ENCODE measurements around the gene NFS1. TPM values are rescaled to one million over a fixed set of nuclear protein-coding genes. Genes with fewer than 3 reads are reported as not detected.

NFS1 gene
- total RNA-seq, 1 experiment from 2014 or later: 75.8 TPM

DNA sequence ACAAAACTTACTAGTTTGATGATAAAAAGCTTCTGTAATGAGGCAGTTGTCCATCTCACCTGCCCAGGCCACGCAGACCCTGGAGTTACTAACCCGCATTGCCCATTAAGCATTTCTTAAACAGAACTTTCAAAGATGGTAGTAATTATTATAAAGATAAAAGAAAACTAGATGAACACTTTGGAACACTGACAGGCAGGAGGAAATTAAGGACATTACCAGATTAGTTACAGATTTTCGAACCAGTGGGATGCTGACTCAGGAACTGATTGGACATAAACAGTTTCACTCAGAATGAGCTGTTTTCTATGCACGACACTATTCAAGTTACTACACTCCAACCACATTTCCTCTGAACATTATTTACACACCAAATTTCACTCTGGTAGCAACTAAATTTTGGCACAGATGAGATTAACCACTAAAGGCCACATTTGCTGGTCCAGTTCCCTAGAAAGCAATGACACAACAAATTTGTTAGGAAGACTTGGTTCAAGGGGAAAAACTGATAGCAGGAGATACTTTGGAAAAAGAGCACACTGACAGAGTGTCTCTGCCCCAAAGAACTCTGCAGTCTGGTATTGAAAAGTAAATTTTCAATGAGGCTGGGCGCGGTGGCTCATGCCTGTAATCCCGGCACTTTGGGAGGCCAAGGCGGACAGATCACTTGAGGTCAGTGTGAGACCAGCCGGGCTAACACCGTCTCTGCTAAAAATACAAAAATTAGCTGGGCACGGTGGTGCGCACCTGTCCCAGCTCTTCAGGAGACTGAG lies 3.1 kb upstream of the NFS1 start:
- no peak overlapping the region for H3K27ac ChIP-seq (ENCODE audit: low read length)
- H3F3A ChIP-seq (ENCODE audit: low read length, unreplicated experiment): peaks cover 37% of the 10 kb centered on the region
- no peak overlapping the region for H3K9ac ChIP-seq (ENCODE audit: low read length)
- H2AFZ ChIP-seq (ENCODE audit: low read length): no peak overlapping the region
- 0 out of 2 replicates have a peak, but pooled peaks cover 19% of the 10 kb centered on the region for H4K20me1 ChIP-seq (ENCODE audit: low read length)
- ChIA-PET CTCF (no interaction called here), POLR2A (ENCODE audit: unreplicated experiment) (interaction anchor here (0.6 kb wide), 1 partner anchor 84 kb away, joined by 4 read pairs; no protein-coding TSS in a partner anchor)
- H3K4me2 ChIP-seq (ENCODE audit: low read length): no peak overlapping the region
- no peak overlapping the region for H3K4me3 ChIP-seq (ENCODE audit: low read length)
- no TSS peak for BruUV-seq (replicated peaks)
- ATAC-seq (no peak), DNase-seq (no peak)
- peaks cover 55% of the 10 kb centered on the region for H3K79me2 ChIP-seq (ENCODE audit: low read length)
- TF ChIP-seq EZH2phosphoT487 (IDR thresholded peaks at IDR 0.05; ENCODE audit: borderline replicate concordance, low read length) (no peak), EZH2 (IDR thresholded peaks at IDR 0.05; ENCODE audit: low read length, unreplicated experiment) (no peak)
- TF ChIP-seq, protein P1, sequence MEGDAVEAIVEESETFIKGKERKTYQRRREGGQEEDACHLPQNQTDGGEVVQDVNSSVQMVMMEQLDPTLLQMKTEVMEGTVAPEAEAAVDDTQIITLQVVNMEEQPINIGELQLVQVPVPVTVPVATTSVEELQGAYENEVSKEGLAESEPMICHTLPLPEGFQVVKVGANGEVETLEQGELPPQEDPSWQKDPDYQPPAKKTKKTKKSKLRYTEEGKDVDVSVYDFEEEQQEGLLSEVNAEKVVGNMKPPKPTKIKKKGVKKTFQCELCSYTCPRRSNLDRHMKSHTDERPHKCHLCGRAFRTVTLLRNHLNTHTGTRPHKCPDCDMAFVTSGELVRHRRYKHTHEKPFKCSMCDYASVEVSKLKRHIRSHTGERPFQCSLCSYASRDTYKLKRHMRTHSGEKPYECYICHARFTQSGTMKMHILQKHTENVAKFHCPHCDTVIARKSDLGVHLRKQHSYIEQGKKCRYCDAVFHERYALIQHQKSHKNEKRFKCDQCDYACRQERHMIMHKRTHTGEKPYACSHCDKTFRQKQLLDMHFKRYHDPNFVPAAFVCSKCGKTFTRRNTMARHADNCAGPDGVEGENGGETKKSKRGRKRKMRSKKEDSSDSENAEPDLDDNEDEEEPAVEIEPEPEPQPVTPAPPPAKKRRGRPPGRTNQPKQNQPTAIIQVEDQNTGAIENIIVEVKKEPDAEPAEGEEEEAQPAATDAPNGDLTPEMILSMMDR (conservative IDR thresholded peaks at IDR 0.05; ENCODE audit: low read depth, low read length): no peak
- peaks cover 20% of the 10 kb centered on the region for H3K4me1 ChIP-seq (ENCODE audit: insufficient read depth, low read length)
- no peaks in the 10 kb centered on the region for H3K9me3 ChIP-seq (ENCODE audit: low read length)
- H3K9me2 ChIP-seq (replicated peaks; ENCODE audit: low read length): no peaks in the 10 kb centered on the region
- peaks cover 47% of the 10 kb centered on the region for H3K36me3 ChIP-seq (ENCODE audit: low read depth, low read length)
- no peaks in the 10 kb centered on the region for H3K27me3 ChIP-seq (ENCODE audit: low read length)
- intact Hi-C loops (cut with micrococcal nuclease): no loop called here

DNA sequence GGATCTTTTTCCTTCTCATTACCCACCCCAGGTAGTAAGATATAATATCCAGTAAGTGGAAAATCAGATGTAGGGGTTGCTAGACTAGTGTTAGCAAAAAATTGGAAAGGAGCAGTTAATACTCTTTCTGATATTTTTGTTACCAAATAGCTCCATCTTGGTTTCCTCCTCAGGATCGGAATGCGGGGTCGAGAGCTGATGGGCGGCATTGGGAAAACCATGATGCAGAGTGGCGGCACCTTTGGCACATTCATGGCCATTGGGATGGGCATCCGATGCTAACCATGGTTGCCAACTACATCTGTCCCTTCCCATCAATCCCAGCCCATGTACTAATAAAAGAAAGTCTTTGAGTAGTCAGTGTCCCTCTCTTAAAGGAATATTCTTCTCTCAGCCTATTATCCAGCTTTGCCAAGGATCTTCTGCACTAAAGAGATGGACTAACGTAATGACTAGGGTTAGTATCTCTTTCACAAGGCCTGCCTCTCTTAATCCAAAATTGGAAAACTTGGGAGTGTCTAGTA lies 1.5 kb upstream of the NFS1 start:
- no TSS peak for BruUV-seq (replicated peaks)
- intact Hi-C loops (cut with micrococcal nuclease): no loop called here
- 0 out of 2 replicates have a peak, but pooled peaks cover 16% of the 10 kb centered on the region for H4K20me1 ChIP-seq (ENCODE audit: low read length)

More for the DNA sequence above, 1.5 kb upstream of the NFS1 start:
- Histone ChIP-seq H3K27me3 (ENCODE audit: low read length) (no peaks in the 10 kb centered on the region), H2AFZ (ENCODE audit: low read length) (no peak overlapping the region), H3K4me1 (ENCODE audit: insufficient read depth, low read length) (peaks cover 20% of the 10 kb centered on the region), H3K9me3 (ENCODE audit: low read length) (no peaks in the 10 kb centered on the region), H3K9me2 (replicated peaks; ENCODE audit: low read length) (no peaks in the 10 kb centered on the region), H3K36me3 (ENCODE audit: low read depth, low read length) (peaks cover 37% of the 10 kb centered on the region), H3K27ac (ENCODE audit: low read length) (no peak overlapping the region), H3K9ac (ENCODE audit: low read length) (no peak overlapping the region), H3F3A (ENCODE audit: low read length, unreplicated experiment) (peaks cover 28% of the 10 kb centered on the region), H3K4me3 (ENCODE audit: low read length) (peak overlapping the region; percentile 79), H3K4me2 (ENCODE audit: low read length) (peak overlapping the region; percentile 90), H3K79me2 (ENCODE audit: low read length) (peaks cover 59% of the 10 kb centered on the region)
- TF ChIP-seq, protein P1 (conservative IDR thresholded peaks at IDR 0.05; ENCODE audit: low read depth, low read length): no peak
- TF ChIP-seq EZH2phosphoT487 (IDR thresholded peaks at IDR 0.05; ENCODE audit: borderline replicate concordance, low read length): no peak
- TF ChIP-seq EZH2 (IDR thresholded peaks at IDR 0.05; ENCODE audit: low read length, unreplicated experiment): no peak
- DNase-seq (peak; percentile 37), ATAC-seq (no peak)
- ChIA-PET POLR2A (ENCODE audit: unreplicated experiment) (interaction anchor here (0.5 to 0.7 kb wide), 2 partner anchors 18 to 42 kb away, joined by 3 read pairs; no protein-coding TSS in a partner anchor), CTCF (no interaction called here)

Measured in PC-3 (cell line).